NCI-H2196 (cell line): ENCODE results near the gene MDH1.
"Not testable (repeated sequence)": the region's sequence is repeated elsewhere in the genome, so short reads cannot be mapped to it uniquely, and the experiment has no call there.

Source experiments
- DNase-seq: peaks from one replicate; lab custom pipeline; 2025; ENCODE audit not compliant: unreplicated experiment; lab: John Stamatoyannopoulos, UW

The MDH1 gene

DNA sequence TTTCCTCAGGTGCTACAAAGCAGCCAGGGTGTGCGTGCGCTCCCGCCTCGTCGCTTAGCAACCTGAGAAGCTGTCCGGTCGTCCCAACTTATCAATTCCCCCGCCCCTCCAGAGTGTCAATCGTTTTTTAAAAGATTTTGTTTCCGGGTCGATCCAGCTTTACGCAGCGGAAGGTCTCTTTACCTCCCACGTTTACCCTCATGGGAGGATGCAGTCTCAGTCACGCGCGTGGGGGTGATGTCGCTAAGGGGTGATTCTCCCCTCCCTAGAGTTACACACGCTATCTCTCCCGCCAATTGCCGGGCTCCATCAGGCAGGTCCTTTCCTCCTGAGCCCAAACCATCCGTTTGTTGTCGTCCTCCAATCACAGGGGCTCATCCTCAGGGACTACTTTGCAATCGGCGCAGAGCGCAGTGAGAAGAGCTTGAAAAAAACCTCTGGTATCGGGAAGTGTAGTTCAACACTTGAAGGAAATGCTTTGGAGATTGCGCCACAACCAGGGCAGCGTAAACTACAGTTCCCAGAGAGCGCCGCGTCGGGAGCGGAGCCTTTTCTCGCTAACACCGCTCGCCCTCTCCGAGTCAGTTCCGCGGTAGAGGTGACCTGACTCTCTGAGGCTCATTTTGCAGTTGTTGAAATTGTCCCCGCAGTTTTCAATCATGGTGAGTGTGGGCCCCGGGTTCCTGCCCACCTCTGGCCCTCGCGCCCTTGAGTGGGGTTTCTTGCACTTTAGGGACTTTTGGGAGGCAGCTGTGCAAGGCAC, at the start of gene MDH1, which contains the start of gene WDPCP:
Gene MDH1, plus strand, starts transcription at position 579 of the 763 bp plus-strand sequence. Its CDS starts 81 bp downstream, at position 660.
Gene WDPCP, minus strand, starts transcription at position 93 of the 763 bp plus-strand sequence. CDS start 206 bp downstream, outside the sequence.
- DNase-seq: peak; percentile 88

DNA sequence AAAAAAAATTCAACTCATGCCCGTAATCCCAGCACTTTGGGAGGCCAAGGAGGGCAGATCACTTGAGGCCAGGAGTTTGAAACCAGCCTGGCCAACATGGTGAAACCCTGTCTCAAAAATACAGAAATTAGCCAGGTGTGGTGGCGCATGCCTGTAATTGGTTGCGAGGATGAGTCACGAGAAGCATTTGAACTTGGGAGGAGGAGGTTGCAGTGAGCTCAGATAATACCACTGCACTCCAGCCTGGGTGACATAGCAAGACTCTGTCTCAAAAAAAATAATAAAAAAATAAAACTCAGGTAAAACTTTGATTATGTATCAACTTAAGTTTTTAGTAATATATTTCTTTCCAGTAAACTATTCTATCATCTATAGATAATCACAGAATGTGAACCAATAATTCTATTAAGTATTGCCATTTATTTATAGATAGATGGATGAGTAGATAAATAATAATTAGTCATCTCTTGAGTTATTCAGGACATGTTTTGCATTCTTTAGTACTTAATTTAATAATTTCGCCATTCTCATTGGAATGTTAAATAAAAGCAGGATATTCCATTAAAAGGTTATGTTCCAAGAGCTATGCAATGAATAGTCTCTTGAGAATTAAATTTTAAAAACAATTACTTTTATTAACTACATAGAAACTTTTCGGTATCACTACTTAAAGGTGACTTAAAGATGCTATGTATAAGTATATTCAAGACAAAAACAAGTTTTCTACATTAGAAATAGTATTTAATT, 49.2 kb upstream of the MDH1 start:
- DNase-seq: no peak

DNA sequence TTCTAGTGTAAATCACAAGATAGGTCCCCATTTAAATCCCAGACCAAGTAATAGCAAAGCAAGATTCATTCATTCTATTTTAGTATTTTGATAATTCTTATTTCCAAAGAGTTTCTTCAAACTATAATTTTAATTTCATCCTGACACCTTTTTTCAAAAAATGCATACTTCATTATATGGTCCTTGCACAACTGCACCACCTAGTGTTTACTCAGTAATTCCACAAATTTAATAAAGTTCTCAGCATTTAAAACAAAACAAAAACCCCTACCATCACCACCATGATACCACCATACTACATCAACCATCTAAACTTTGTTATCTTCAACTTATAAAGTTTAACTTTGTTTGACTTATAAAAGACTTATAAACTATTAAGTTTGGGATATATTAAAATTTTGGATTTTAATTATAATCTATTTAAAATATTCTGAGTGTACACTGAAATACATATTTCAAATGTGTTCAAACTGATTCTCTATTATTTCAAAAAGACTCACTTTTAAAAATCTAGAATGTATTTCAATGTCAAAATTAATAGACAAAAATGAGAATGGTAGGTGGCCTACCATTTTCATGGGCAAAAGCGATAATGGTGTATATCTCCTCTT, 44.6 kb upstream of the MDH1 start:
- no peak for DNase-seq

DNA sequence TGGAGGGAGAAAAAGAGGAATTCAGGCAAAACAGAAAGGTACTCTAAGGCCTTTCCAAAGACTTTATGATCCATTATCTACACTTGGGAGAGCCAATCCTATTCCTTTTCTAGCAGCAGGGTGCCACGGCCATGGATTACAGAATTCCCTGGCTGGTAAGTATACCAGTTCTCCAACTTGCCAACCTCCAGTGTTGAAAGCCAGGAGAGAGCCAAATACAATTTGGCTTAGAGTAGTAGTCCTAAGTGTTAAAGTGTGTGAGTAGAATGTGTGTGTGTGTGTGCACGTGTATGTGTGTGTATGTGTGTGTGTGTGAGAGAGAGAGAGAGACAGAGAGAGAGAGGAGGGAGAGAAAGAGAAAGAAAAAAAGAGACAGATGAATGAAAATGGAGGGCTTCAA, 43.7 kb upstream of the MDH1 start:
- DNase-seq: no peak

DNA sequence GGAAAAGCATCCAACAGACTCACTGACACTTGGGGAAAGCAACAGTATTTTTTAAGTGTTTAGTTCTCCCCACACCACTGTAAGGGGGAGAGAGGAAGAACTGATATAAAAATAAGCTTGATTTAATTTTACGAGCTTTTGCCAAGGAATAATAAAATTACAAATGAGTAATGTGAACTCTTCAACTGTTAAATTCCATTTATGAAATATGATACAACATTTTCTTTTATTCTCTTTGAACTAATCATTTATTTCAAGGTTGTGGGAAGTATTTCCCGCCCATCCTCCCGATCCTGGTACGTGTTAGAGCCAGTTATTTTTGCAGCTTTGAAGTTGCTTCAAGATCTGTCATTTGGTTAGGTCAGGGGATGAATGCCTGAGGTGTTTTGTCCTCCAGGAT, 35.7 kb upstream of the MDH1 start:
- no peak for DNase-seq

DNA sequence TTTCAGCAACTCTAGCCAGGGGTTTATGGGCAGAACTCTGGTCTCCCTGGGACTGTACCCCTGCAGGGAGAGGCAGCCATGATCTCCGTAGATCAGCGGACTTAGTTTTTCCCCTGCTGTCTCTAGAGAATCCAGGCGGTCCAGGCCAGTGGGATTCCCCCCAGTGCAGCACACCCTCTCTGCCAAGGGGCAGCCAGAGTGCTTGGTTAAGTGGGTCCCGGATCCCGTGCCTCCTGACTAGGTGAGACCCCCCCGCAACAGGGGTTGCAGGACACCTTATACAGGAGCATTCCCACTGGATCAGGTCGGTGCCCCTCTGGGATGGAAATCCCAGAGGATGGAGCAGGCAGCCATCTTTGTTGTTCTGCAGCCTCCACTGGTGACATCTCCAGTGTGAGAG, 33.5 kb upstream of the MDH1 start:
- DNase-seq: no peak

DNA sequence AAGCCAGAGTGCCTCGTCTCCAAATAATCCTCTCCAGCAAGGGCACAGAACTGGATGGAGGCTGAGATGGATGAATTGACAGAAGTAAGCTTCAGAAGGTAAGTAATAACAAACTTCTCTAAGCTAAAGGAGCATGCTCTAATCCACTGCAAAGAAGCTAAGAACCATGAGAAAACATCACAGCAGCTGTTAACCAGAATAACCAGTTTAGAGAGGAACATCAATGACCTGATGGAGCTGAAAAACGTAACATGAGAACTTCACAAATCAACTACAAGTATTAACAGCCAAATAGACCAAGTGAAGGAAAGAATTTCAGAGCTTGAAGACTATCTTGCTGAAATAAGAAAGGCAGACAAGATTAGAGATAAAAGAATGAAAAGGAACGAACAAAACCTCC, 32.8 kb upstream of the MDH1 start:
- no peak for DNase-seq

DNA sequence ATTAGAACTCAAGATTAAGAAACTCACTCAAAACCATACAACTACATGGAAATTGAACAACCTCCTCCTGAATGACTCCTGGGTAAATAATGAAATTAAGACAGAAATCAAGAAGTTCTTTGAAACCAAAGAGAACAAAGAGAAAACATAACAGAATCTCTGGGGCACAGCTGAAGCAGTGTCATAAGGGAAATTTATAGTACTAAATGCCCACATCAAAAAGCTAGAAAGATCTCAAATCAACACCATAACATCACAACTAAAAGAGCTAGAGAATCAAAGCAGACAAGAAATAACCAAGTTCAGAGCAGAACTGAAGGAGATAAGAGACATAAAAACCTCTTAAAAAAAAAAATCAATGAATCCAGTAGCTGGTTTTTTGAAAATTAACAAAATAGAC, 30.9 kb upstream of the MDH1 start:
- not testable (repeated sequence) for DNase-seq

DNA sequence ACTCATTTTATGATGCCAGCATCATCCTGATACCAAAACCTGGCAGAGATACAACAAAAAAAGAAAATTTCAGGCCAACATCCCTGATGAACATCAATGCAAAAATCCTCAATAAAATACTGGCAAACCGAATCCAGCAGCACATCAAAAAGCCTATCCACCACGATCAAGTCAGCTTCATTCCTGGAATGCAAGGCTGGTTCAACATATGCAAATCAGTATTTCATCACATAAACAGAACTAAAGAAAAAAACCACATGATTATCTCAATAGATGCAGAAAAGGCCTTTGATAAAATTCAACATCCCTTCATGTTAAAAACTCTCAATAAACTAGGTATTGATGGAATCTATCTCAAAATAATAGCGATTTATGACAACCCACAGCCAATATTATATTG, 29.8 kb upstream of the MDH1 start:
- DNase-seq: not testable (repeated sequence)

DNA sequence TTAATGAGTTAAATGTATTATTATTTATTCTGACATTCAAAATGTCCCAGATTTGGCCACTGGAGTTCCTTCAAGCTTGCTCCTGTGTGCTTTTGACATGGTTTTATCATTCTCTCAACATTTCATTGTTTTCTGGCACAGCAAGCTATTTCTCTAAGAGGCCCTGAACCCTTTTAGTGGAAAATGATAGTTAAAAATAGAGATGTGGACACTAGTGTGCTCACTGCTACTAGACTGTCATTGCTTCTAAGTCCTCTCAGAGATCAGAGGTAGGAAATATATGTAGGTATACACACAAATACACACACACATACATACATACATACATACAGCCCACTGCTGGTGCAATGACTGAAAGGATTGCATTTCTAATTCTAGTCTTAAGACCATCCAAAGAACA, 26.0 kb upstream of the MDH1 start:
- DNase-seq: no peak

DNA sequence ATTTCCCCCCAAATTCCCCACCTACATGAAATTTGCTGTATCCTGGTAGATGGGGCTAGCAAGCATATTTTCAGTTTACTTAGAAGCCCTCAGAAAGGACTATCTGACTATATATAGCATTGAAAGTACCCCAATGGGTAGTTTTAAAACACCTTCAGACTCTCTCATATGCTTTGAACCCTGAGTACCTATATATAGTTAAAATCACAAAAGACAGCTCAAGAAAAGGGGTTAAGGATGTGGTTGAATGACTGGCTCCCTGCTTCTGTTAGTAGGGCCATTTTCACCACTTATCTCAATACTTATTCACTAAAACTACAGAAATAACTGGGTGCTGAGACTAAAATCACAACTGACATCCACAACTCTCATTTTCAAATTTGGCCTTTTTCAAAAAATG, 19.0 kb upstream of the MDH1 start:
- DNase-seq: no peak

DNA sequence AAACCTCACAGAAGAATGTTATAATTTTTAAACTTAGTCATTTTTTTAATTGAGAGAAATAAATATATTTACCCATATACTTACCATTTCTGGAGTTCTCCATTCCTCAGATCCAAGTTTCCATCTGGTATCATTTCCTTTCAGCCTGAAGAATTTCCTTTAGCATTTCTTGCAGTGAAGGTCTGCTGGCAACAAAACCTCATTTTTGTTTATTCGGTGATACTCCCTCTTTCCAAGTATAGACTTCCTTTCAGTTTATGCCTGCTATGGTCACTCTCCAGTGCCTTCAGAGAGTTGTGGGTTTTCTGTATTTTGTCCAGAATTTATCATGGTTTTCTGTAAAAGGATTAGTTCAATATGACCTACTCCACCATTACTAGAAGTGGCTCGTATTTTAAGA, 17.5 kb upstream of the MDH1 start:
- DNase-seq: no peak

DNA sequence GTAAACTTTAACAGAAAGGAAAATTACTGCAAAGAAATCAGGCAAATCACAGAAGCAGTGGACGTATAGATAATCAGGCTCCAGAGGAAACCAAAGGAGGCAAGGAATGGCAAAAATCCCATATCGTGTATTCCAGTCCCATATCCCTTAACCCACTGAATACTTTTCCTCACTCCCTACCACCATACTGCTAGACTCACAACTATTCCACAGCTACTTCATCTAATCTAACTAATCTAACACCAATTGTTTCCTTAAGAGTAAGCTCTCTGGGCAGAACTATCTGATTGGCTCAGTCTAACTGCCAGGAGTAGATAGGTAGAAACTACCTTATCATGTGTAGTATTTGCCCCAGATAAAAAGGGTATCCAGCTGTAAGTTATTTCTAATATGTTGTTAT, 16.8 kb upstream of the MDH1 start:
- DNase-seq: no peak

DNA sequence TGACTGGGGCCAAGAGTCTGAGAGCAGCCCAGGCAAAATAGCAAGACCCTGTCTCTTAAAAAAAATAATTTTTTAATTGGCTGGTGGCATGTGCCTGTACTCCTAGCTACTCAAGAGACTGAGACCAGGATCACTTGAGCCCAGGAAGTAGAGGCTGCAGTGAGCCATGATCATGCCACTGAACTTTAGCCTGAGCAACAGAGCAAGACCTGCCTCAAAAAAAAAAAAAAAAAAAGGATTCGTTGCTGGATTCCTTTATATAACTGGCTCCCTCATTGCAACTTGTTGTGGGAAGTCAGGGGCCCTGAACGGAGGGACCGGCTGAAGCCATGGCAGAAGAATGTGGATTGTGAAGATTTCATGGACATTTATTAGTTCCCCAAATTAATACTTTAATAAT, 15.7 kb upstream of the MDH1 start:
- DNase-seq: not testable (repeated sequence)

DNA sequence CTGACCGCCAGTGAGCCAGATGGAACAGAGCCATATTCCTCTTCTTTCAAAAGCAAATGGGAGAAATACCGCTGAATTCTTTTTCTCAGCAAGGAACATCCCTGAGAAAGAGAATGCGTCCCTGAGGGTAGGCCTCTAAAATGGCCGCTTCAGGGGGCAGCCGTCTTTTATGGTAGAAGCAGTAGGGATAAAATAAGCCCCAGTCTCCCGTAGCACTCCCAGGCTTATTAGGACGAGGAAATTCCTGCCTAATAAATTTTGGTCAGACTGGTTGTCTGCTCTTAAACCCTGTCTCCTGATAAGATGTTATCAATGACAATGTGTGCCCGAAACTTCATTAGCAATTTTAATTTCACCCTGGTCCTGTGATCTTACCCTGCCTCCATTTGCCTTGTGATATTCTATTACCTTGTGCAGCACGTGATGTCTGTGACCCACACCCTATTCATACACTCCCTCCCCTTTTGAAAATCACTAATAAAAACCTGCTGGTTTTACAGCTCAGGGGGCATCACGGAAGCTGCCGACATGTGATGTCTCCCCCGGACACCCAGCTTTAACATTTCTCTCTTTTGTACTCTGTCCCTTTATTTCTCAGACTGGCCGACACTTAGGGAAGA, 14.9 kb upstream of the MDH1 start:
- DNase-seq: not testable (repeated sequence)

DNA sequence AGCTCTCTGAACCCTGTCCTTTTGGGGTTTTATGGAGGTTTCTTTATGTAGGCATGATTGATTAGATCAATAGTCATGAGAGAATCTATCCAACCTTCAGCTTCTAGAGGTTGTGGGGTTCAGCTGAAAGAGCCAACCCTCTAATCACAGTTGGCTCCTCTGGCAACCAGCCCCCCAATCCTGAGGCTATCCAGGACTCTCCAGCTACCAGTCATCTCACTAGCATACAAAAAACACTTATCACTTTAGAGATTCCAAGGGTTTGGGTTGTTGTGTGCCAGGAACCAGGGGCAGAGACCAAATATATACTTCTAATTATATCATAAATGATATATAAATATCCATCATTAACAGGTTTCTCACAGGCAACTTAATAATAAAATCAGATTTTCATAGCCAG, 12.2 kb upstream of the MDH1 start:
- no peak for DNase-seq

DNA sequence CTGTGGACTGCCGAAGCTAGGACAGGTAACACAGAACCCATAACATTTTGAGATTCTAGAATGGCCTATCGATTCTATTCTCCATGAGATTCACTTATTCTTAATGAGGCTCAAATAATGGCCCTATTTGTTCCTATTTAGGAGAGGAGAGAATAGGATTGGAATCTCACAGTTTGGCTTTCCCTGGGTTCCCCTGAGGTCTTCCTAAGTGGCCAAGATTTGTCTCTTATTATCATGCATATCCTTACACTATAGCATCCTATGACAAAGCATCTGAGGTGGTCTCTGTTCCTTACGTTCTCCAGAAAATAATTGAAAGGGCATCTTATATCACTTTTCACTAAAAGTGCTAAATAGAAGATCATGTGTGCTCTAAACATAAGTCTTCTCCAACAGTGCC, 10.0 kb upstream of the MDH1 start:
- no peak for DNase-seq

DNA sequence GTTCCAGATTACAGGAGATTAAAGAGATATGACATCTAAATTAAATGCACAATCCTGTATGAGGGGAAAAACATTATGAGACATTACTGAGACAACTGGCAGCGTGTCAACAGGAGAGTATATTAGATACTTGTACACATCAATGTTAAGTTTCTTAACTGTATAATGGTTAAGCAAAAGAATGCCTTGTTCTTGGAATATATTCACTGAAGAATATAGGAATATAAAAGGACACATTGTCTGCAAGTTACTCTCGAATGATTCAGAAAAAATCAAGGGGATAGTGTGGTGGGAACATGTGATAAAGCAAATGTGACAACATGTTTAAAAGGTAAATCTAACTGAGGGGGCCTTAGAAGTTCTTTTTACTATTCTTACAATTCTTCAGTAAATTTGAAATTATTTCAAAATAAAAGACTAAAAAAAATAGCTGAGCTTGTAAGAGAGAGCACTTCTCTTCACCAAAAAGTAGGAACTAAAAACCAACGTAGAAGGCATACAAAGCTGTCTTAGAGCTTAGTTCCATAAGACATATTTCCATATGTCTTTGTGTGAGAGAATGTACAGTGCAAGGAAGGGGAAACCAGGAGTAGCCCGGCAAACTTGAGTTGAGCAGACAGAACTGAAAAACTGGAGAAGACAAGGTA, 8.0 kb upstream of the MDH1 start:
- DNase-seq: no peak

DNA sequence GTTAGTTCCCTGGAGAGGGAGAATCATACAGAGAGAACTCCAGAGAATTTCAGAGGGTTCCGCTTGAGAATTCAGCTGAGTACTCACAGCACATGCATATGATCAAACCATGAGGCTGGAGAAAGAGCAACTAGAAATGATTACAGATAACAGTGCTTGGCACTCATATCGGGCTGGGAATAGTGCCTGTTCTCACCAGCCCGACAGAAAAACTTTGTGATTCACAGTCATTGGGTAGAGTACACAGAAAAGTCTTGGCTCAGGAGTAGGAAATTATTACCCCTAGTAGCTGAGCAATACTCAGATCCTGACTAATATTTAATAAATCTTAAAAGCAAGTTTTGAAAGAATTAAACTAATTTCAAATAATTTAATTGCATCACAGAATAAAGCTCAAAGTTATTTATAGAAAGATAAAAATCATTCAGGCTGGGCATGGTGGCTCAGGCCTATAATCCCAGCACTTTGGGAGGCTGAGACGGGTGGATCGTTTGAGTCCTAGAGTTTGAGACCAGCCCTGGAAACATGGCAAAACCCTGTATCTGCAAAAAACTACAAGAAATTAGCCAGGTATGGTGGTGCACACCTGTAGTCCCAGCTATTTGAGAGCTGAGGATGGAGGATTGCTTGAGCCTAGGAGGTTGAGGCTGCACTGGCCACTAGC, 7.3 kb upstream of the MDH1 start:
- DNase-seq: no peak

DNA sequence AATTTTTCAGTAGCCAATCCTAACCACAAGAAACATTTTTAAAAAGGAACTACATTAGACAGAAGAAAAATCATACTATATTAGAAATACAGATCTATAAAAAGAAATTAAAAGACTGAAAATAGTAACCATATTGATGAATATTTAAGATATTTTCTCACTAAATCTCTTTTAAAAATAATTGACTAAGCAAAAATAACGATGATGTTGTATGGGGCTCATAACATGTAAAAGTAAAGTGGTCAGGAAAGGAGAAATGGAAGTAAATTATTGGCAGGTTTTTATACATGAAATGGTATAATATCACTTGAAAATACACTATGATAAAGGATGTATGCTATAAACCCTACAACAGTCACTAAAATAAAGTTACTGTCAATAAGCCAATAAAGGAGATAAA, 5.9 kb upstream of the MDH1 start:
- no peak for DNase-seq
